GM23248 (cell line): ENCODE data around the gene GMNN. TPM values are rescaled to one million over a fixed set of nuclear protein-coding genes. Genes with fewer than 3 reads are reported as not detected.

Experiments
- DNase-seq: peaks from one replicate; pipeline ENCODE4 v3.0.0-alpha.2; 2015
- H2AFZ ChIP-seq: fragments of 200-600 bp; sonication (generic); 2 replicates; pipeline ENCODE4 v1.6.1; 2016; ENCODE audit warnings: antibody characterized with exemption
- H3F3A ChIP-seq: fragments of 200-600 bp; sonication (generic); 2 replicates; pipeline ENCODE4 v1.6.1; 2016; ENCODE audit warnings: mild to moderate bottlenecking, antibody characterized with exemption, mixed run types; ENCODE audit not compliant: insufficient read depth
- H3K27ac ChIP-seq: fragments of 200-600 bp; sonication (generic); 2 replicates; pipeline ENCODE4 v1.5.1; 2016; ENCODE audit warnings: mild to moderate bottlenecking
- H3K27me3 ChIP-seq: fragments of 200-600 bp; sonication (generic); replicated peaks from 2 replicates; pipeline ENCODE4 v1.6.1; 2016; ENCODE audit warnings: mild to moderate bottlenecking; ENCODE audit not compliant: insufficient read depth
- H3K36me3 ChIP-seq: fragments of 200-600 bp; sonication (generic); 2 replicates; pipeline ENCODE4 v1.6.1; 2016; ENCODE audit warnings: low read depth, mild to moderate bottlenecking
- H3K4me1 ChIP-seq: fragments of 200-600 bp; sonication (generic); 2 replicates; pipeline ENCODE4 v1.6.1; 2016; ENCODE audit warnings: mild to moderate bottlenecking; ENCODE audit not compliant: insufficient read depth
- H3K4me2 ChIP-seq: fragments of 200-600 bp; sonication (generic); one replicate; pipeline ENCODE4 v1.6.1; 2016; ENCODE audit warnings: mild to moderate bottlenecking; ENCODE audit not compliant: unreplicated experiment
- H3K4me3 ChIP-seq: fragments of 200-600 bp; sonication (generic); 2 replicates; pipeline ENCODE4 v1.5.1; 2016; ENCODE audit warnings: mild to moderate bottlenecking
- H3K79me2 ChIP-seq: fragments of 200-600 bp; sonication (generic); 2 replicates; pipeline ENCODE4 v1.6.1; 2016; ENCODE audit warnings: mild to moderate bottlenecking; ENCODE audit not compliant: insufficient read depth
- H3K9ac ChIP-seq: fragments of 200-600 bp; sonication (generic); 2 replicates; pipeline ENCODE4 v1.6.1; 2016; ENCODE audit warnings: mild to moderate bottlenecking
- H3K9me2 ChIP-seq: fragments of 200-600 bp; sonication (generic); 2 replicates; pipeline ENCODE4 v1.6.1; 2016; ENCODE audit warnings: mixed run types, mild to moderate bottlenecking, moderate library complexity; ENCODE audit not compliant: insufficient read depth
- H3K9me3 ChIP-seq: fragments of 200-600 bp; sonication (generic); one replicate; pipeline ENCODE4 v1.6.1; 2017; ENCODE audit warnings: low read depth
- H4K20me1 ChIP-seq: fragments of 200-600 bp; sonication (generic); 2 replicates; pipeline ENCODE4 v1.6.0; 2016; ENCODE audit not compliant: insufficient read depth
- EZH2 ChIP-seq: fragments of 200-600 bp; sonication (generic); IDR thresholded peaks from 2 replicates; pipeline ENCODE4 v1.6.1; 2018; ENCODE audit warnings: antibody characterized with exemption, mild to moderate bottlenecking; ENCODE audit not compliant: insufficient read depth, poor library complexity, severe bottlenecking
- EZH2phosphoT487 ChIP-seq: fragments of 200-600 bp; sonication (generic); IDR thresholded peaks from 2 replicates; pipeline ENCODE4 v1.6.1; 2018; ENCODE audit warnings: antibody characterized with exemption, moderate library complexity, mild to moderate bottlenecking, low read depth; ENCODE audit not compliant: insufficient read depth
- WGBS, 2 experiments: methylation state at CpG; one replicate each; pipeline ENCODE4 v1.1.6; 2015 to 2017; ENCODE audit warnings: low lambda C conversion rate in 2 of 2, low coverage in 1 of 2; ENCODE audit errors: missing lambda C conversion rate in 2 of 2; 5-methylcytosine and 5-hydroxymethylcytosine counted together
- in situ Hi-C: fragments of 300-500 bp; cut with MboI; formaldehyde crosslinking; loops from 2 replicates; pipeline ENCODE4 v1.15.0; 2020
- polyA plus RNA-seq: library from polyadenylated mRNA; unstranded; fragments of >200 nt; fragmentation: Nextera tagmentation; extraction: Ambion mirVana; gene quantifications from 2 replicates; pipeline ENCODE4 v1.2.1, GENCODE V29; 2016
- total RNA-seq: library from RNA; depleted of rRNA; stranded (reverse); fragments of >200 nt; shearing (Covaris generic); gene quantifications from 2 replicates; pipeline ENCODE4 v1.2.3, GENCODE V29; 2014

GMNN gene
- total and polyA plus RNA-seq, 2 experiments from 2014 or later, result 8.4 to 25.0 TPM

DNA sequence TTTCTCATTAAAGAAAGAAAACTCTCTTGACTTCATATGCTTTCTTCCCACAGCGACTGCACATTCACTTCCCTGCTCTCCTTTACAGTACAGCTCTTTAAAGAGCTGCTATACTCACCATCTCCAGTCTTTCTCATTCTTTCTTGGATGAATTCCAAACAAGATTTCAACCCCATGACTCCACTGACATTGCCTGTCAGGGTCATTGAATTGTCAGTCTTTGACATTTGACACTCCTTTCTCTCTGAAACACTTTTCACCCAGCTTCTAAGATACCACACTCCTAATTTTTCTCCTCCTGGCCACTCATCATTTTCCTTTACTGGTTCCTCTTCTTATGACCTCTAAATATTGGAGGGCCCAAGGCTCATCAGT lies 24.8 kb downstream of the GMNN start:
- Histone ChIP-seq H3K36me3 (no peaks in the 10 kb centered on the region), H4K20me1 (no peaks in the 10 kb centered on the region), H3K9me2 (no peaks in the 10 kb centered on the region), H3K27me3 (no peaks in the 10 kb centered on the region), H3K9ac (no peak overlapping the region), H3F3A (no peaks in the 10 kb centered on the region), H3K4me2 (no peak overlapping the region), H2AFZ (no peak overlapping the region), H3K9me3 (no peaks in the 10 kb centered on the region), H3K27ac (no peak overlapping the region), H3K4me1 (no peaks in the 10 kb centered on the region), H3K4me3 (no peak overlapping the region), H3K79me2 (no peaks in the 10 kb centered on the region)
- DNase-seq, result no peak
- in situ Hi-C loops, result no loop called here
- TF ChIP-seq EZH2 (no peak), EZH2phosphoT487 (no peak)
- 100% methylated on average over 1 of the region's 1 CpG for WGBS, 2 experiments

DNA sequence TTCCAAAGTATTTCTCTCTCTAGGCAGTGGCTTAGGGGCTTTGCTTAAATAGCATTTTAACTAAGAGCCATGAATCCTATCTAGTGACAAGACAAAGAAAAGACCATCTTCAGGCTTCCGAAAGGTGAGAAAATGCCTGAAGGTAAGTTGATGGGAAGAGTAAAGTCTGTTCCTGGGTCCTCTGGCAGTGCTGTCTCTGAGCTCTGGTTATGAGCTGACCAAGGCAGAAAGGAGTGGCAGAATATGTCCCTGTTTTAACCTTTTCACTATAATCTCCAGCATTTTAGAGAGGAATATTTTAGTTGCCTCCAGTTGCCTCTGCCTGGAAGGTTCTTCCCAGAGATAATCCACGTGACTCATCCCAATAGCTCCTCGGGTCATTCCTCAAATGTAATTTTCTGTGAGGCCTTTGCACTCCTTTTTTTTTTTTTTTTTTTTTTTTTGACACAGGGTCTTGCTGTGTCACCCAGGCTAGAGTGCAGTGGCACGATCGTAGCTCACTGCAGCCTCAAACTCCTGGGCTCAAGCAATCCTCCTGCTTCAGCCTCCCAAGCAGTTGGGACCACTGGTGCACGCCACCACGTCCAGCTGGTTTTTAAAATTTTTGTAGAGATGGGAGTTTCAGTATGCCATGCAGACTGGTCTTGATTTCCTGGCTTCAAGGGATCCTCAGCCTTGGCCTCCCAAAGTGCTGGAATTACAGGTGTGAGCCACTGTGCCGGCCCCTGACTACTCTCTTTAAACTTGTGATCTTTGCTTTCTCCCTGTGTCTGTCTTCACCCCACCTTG lies 27.7 kb downstream of the GMNN start:
- Histone ChIP-seq H2AFZ (no peak overlapping the region), H3K4me2 (no peak overlapping the region), H3K27me3 (no peaks in the 10 kb centered on the region), H3K36me3 (no peaks in the 10 kb centered on the region), H4K20me1 (no peaks in the 10 kb centered on the region), H3K4me1 (no peaks in the 10 kb centered on the region), H3K9me2 (no peaks in the 10 kb centered on the region), H3K27ac (no peak overlapping the region), H3K9ac (no peak overlapping the region), H3F3A (no peaks in the 10 kb centered on the region), H3K79me2 (no peaks in the 10 kb centered on the region), H3K4me3 (no peak overlapping the region), H3K9me3 (no peaks in the 10 kb centered on the region)
- WGBS, 2 experiments, result 79 to 80% methylated on average over 8 of the region's 8 CpGs
- in situ Hi-C loops, result no loop called here
- TF ChIP-seq EZH2phosphoT487, result no peak
- TF ChIP-seq EZH2, result no peak
- peak; percentile 43 for DNase-seq

DNA sequence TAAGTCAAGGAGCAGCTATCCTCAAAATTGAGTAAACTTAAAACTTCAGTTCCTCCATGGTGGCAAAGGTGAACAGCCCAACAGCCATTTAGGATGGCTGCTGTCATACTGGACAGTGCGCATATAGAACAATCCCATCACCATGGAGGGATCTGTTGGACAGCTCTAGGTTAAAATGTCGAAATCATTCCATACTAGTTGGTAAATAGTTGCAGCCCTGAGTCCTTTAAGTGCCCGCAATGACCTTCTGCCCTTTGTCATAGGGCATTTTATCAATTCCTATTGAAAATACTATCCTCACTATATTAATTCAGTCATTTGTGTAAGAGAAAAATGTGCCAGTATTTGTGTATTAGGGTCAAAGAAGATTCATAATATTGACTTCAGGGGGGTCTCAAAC lies 32.8 kb downstream of the GMNN start:
- DNase-seq, result no peak
- 73 to 74% methylated on average over 3 of the region's 3 CpGs for WGBS, 2 experiments
- Histone ChIP-seq H4K20me1 (no peaks in the 10 kb centered on the region), H3K9me3 (no peaks in the 10 kb centered on the region), H2AFZ (no peak overlapping the region), H3F3A (no peaks in the 10 kb centered on the region), H3K9me2 (no peaks in the 10 kb centered on the region), H3K27me3 (no peaks in the 10 kb centered on the region), H3K4me1 (no peaks in the 10 kb centered on the region), H3K9ac (no peak overlapping the region), H3K36me3 (no peaks in the 10 kb centered on the region), H3K27ac (no peak overlapping the region), H3K4me3 (no peak overlapping the region), H3K4me2 (no peak overlapping the region), H3K79me2 (no peaks in the 10 kb centered on the region)
- no peak for TF ChIP-seq EZH2
- TF ChIP-seq EZH2phosphoT487, result no peak
- in situ Hi-C loops, result no loop called here

DNA sequence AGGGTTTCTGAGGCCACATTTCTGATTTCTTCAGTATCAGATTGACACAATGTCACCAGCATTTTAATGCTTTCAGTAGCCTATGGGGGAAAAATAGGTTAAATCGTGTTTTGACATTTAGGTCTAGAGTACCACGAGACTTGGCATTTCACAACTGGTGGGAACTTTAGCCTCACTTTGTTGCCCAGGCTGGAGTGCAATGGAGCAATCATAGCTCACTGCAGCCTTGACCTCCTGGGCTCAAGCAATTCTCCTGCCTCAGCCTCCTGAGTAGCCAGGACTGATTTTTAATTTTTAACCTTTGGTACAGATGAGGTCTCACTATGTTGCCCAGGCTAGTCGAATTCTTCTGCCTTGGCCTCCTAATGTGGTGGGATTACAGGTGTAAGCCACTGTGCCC lies 35.0 kb downstream of the GMNN start:
- no peaks in the 10 kb centered on the region for H3K4me1 ChIP-seq
- no peaks in the 10 kb centered on the region for H3K27me3 ChIP-seq
- H3K79me2 ChIP-seq, result no peaks in the 10 kb centered on the region
- H3K9me3 ChIP-seq, result no peaks in the 10 kb centered on the region
- 57 to 60% methylated on average over 3 of the region's 3 CpGs for WGBS, 2 experiments
- TF ChIP-seq EZH2phosphoT487, result no peak
- no peak for TF ChIP-seq EZH2
- no peak overlapping the region for H3K9ac ChIP-seq
- no peak overlapping the region for H3K4me2 ChIP-seq
- no peak overlapping the region for H2AFZ ChIP-seq
- no peak for DNase-seq
- no peaks in the 10 kb centered on the region for H4K20me1 ChIP-seq
- no peaks in the 10 kb centered on the region for H3F3A ChIP-seq
- H3K27ac ChIP-seq, result no peak overlapping the region
- H3K9me2 ChIP-seq, result no peaks in the 10 kb centered on the region
- no peaks in the 10 kb centered on the region for H3K36me3 ChIP-seq
- in situ Hi-C loops, result no loop called here
- H3K4me3 ChIP-seq, result no peak overlapping the region
